Ramos (cell line): ENCODE data around the gene STK40.

ENCODE experiments used
- in situ Hi-C: fragments of 300-500 bp; cut with MboI; formaldehyde crosslinking; loops from one replicate; pipeline ENCODE4 v1.14.3; 2022; ENCODE audit warnings: low sequenced_read_pairs; ENCODE audit not compliant: unreplicated experiment

Gene STK40

DNA sequence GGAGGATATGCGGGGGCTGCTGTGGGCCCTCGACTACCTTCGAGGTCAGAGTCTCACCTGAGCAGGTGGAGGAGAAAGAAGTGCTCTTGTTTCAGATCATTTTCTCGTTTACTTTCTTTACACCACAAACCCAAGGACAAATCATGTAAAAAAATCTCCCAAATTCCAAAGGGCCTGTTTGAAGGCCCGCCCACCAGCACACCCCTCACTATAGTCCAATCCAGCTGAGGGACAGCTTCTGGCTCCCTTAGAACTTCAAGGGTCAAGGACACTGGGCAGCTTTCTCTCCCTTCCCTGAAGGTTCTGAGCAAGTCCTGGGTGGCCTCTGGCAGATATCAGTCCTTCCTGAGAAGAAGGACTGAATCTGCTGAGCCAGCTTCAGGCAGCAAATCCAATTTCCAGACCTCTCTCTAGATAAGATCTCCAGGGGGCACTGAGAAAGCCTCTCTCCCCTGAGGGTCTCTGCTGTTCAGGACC is 5.5 kb downstream of the STK40 start:
- in situ Hi-C loops = no loop called here

DNA sequence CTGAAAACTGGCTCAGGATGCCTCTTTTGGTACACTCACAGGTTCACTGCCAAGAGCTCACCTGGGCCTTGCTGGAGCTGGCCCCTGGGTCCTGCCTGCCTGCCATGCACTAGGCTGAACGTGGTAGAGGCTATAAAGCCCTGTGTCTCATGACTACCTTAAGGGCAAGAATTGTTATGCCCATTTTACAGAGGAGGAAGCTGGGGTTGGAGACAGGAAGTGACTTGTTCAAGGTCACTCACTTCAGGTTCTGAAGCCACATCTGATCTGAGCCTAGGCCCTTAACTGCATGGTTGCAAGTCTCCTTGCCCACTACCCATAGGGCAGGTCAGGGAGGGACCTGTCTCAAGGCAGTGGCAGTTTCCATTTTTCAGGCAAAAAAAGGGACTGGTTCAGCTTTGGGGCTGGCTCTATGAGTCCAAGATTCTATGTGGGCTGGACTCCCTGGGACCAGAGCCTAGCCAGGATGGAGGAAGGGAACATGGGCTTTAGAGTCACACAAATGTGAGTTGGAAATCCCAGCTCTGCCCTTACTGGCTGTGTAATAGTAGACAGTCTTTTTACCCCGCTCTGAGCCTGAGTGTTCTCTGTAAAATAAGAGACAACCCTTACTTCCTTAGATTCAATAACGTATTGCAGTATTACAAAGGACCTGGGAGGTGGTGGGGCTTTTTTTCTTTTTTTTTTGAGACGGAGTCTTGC is 7.8 kb downstream of the STK40 start:
- in situ Hi-C loops = no loop called here

DNA sequence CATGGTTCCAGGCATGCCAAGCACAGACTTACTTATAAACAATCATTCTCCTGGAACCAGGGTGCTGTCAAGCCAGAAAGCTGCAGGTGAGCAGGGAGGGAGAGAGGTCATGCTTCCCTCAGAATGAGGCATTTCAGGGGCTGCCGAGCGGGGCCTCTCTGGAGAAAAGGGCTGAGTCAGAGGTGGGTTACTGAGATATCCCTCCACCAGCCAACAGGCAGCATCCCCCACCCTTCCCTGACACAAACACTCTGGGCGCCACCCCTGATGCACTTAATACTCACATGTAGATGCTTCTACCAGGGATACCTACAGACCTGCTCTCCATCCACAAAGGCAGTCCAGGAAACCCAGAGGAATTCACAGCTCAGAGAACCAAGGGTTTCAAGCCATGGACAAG is 13.1 kb downstream of the STK40 start:
- in situ Hi-C loops = no loop called here

DNA sequence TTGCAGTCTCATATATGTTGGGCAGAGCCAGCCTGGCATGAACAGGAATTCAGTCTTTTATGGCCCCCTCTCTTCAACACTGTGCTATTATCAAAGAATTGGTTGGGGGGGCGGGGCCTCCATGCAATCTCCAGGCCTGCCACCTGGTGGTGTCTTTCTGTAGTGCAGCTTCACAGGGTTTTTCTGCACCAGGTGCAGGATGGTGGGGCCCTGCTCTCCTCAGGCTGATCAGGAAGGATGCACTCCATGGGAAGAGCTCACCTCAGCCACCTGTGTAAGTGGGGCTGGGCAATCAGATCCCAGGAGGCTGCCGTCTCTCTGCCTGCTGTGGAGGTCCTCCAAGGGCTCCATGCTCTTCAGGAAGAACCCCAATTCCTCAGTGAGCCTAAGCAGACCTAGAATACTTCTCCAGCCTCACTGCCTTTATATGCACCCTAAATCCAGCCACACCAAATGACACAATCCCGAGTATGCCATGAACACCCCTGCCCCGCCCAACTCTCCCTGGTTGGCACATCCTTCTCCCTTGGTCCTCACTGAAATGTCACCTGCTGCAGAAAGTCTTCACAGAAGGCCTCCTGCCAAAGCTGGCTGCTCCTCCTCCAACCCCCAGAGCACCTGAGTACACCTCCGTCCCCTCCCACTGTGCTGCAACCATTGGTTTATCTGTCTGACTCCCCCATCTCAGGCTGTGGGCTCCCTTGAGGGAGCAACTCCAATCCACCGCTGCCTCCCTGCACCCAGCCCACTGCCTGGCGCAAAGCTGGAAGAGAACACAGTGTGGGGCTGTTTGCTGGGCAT is 16.5 kb downstream of the STK40 start:
- in situ Hi-C loops = no loop called here

DNA sequence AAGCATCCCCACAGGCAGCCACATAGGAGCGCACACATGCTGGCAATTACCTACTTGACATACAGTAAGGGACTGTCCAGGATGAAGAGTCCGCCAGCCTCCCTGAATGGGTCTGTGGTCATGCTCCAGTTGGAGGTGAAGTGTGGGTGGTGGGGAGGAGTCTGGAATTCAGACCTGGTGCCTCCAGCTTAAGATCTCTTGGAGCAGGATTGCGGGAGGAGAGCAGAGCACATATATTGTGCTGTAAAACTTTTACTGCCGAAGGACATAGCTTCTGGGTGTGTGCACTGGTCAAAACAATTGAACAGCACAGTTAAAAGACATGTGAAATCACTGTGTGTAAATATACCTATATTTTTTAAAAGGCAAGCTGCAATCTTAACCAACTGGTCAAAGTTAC is 17.9 kb downstream of the STK40 start:
- in situ Hi-C loops = no loop called here

DNA sequence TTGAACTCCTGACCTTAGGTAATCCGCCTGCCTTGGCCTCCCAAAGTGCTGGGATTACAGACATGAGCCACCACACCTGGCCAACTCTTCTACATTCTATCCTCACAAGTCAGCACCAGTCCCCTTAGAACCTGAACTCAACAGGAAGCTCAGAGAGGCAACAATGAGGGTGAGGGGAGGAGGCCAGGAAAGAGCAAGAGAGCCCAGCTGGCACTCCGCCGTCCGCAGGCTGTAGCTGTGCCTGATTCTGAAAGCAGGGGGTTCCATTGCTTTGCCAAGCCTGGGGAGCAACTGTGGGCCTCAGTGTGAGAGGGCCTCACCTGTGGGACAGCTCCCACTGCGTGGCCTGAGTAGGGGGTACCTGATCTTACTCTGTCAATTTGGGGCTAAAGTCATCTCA is 18.7 kb downstream of the STK40 start:
- in situ Hi-C loops = no loop called here

DNA sequence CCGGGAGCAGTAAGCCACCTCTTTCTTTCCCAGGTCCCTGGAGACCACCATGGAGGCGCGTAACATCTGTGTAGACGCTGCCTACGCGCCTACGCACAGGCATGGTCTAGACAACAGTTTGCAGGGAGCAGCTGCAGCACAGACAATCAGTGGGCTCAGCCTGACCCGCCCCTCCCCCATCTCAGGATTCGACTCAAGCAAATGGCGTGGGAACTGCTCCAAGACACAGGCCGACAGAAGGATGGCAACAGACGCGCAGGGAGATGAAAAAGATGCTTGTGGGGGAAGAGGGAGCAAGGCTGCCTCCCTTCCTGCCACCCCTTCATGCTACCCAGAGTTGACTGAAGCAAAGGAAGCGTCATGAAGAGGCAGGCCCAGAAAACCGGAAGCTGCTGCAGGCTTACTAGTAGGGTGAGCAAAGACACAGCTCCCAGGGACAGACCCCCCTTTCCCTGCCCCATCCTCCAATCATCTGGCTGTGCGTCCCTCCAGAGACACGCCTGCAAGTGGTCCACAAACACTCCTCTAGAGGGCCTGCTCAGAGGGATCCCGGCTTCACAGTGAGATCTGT is 19.5 kb downstream of the STK40 start:
- in situ Hi-C loops = no loop called here

DNA sequence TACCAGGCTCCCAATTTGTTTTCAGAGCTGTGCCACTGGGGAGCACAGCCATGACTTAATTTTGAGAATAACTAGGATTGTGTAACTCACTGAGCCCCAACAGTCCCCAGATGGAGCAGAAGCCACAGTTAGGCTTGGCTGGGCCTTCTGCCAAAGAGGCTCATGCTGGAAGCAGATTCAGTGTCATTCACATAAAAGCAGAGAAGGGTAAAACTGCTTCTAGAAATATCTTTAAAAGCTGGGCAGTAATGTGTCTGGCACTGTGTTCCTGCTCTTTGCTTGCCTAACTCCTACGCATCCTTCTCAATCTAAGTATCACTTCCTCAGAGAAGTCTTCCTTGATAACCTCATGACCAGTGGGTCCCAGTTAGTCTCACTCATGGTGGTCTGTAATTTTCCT is 20.3 kb downstream of the STK40 start:
- in situ Hi-C loops = no loop called here

DNA sequence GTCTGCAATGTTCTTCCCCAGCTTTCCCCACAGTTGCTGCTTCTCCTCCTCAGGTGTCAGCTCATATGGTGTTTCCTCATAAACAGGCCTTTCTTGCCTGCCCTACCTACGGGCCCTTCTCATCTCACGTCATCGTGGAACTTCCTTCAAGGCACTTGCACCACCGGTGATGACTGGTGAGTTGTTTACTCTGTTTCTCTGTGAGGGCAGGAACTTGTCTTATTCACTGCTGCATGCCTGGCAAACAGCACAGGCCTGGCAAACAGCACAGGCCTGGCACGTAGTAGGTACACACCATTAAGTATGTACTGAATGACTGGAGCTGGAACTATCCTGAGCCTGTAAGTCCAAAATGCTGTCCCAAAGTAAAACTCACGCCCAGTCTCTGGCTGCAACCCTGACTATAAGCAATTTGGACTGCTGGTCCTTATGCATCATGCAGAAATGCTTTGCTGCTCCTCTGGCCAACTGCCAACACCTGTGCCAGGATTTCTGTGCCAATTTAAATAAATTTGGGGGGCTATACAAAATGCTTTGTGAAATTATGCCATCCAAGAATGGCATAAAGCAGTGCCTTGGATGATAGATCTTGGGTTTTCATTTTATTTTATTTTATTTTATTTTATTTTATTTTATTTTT is 25.7 kb downstream of the STK40 start:
- in situ Hi-C loops = no loop called here

DNA sequence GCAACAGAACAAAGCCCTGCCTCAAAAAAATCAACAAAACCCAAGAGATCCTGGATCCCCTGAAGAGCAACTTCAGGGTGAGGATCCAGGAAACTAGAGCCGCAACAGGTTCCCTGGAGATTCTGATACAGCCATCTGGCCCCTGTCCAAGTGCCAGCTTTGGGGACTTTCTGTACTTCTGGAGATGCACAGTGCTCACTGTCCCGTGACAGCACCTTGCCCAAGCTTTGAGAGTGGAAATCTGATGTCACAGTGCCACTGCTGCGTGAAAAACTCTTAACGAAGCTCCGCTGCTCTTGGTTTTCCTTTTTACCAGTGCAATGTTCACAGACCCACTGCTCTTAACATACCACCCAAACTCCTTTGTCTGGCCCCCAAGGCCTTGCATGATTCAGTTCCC is 26.3 kb downstream of the STK40 start:
- in situ Hi-C loops = no loop called here

DNA sequence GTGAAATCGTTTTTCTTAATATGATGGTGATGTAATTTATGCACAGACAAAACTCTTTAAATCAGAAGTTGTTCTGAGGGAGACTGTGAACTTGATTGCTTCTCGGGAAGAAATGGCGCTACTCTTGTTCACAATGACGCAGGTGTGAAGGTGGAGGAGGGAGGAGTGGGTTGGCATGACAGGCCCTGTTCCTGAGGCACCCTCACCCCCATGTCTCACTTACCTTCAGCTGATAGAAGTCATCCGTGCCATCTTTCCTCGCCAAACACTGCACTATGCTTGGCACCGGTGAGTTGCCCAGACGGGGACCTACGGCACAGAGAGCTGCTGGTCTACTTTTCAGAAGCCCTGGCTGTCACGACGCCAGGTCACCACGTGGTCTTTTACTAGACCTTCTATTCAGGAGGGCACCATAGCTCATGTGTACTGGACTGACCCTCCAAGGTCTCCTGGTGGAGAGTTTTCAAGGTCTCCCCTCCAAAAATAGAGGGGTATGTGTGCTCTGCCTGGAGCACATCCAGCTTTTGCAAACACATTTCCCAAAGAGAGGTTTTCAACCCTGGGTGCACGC is 27.1 kb downstream of the STK40 start:
- in situ Hi-C loops = no loop called here

DNA sequence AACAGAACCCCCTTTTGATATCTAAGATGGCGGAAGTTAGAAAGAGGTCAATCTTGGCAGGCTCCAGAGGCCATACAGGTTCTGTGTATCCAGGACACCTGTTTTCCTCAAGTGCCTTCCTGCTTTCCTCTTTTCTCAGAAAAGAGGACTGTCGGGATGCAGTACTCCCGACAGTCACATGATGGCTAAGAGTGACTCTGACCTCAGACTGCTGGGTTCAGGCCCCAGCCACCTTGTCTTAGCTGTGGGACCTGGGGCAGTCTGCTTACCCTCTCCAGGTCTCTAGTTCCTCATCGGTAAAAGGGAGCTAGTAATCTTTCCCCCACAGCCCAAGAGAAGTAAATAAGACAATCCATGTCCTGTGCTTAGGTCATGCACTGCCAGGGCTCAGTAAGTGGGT is 29.9 kb downstream of the STK40 start:
- in situ Hi-C loops = no loop called here

DNA sequence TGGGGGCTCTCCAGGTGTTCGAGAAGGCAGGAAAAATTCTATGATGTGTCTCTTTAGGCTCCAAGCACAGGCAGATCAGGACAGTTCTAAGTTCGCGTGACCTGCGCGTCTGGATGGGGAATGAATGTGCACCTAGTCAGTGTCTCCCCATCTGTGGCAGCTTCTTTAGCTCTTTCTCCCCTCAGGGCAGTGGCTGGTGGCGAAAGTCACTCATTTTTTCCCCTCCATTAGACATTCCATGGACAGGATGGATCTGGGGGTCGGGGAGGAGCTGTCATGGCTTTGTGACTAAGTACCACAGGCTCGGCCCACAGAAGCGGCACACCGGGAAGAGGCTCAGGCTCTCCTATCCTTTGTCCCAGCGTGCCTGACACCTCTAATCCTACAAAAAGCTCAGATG is 31.2 kb downstream of the STK40 start:
- in situ Hi-C loops = no loop called here

DNA sequence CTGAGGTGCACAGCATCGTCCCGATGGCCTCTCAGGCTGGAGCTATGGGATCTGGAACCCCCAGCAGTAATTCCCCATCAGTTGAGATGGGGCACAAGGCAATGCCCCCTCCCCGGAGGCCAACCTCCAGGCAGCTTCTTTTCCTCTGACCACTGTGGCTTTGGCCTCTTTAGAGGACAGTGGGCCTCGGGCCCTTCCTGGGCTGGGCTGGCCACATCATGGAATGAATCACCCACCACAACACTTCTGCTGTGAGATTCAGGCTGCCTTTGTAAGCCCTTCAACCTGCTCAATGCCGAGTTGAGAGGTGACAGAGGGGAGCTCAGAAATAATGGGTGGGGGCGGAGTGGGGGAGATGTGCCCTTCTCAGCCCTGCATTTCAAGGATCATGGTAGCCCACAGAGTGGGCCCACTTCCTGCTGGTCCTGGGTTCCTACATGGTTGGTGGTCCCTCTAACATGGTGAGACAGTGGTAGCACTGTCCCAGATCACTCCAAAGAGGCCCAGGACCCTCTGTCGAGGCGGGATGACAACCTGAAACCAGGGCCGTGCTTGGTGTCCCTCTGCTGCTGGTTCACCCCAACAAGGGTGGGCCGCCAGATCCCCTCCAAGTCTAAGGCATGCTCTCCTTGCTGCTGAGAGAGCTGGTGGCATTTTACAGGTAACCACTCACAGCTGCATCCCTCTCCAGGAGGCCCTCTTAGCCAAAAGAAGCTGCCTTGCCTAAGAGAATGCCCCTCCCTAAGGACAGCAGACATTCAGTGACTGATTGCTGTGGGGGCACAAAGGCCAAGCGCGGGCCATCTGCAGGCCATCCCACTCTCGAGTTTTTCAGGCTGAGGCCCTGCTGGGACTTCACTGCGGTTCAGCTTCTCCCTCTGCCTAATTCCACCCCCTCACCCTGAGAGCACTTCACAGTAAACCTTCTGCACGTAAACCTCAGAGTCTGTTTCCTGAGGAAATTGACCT is 32.5 kb downstream of the STK40 start:
- in situ Hi-C loops = no loop called here

DNA sequence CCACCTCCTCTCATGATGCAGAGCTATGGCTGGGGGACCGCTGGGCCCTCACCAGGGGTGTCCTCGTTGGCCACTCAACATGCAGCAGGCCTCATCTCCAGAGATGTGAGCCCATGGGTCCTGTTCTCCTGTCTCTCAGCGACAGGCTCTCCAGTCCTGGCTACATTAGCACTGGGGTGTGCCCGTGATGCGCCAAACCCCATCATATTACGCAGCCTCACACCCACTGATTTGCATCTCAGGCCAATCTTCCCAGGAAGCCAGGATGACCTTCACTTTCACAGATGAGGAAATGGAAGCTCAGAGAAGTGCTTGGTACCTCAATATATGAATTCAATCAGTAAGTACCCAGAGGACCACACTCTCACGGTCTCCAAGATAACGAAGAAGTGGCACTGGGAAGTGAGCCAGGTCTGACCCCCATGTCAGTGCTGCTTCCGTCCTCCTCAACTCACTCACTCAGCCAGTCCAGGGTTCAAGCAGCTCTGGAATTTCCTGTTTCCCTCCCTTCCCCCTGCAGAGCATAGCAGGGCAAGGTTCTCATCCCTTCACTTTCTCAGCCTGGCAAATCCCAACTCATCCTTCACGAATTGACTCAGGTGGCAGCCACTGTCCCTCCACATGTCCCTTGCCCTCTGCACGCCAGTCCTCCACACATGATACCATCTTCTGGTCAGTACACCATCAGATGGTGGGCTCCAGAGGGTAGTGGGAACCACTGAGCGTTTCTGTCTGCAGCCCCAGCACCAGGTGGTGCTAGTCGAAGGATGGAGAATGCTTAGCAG is 33.4 kb downstream of the STK40 start:
- in situ Hi-C loops = no loop called here

DNA sequence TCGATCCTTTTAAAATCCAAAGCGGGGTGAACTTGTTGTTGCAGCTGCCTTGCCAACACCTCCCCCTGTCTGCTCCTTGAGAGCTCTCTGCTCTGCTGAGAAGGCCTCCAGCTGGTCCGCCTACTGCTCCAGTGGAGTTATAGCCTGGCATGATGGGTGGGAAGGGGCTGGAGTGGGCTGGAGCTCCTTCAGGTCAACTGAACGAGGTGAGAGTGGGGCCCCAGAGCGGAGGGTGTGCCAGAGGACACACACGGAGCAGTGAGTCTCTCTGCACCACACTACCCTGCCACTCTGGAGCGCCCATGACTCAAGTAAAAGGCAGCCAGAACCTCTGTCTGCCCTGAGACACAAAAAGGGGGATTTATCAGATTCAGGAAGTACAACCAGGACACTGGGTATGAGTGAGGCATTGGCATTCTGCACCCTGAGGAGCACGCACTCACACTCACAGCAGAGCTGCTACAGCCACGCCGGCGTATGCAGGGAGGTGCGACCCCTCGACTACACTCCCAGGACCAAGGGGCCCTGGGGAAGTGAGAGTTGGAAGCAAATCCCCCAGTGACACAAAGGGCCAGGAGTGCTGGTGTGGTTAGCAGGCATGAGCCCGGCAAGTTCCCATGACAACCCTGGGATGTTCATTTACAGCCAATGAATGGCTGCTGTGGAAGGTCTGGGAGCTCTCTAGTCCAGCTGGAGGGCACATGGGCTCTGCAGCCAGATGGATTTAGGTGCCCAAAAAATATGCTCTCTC is 34.3 kb downstream of the STK40 start:
- in situ Hi-C loops = no loop called here

DNA sequence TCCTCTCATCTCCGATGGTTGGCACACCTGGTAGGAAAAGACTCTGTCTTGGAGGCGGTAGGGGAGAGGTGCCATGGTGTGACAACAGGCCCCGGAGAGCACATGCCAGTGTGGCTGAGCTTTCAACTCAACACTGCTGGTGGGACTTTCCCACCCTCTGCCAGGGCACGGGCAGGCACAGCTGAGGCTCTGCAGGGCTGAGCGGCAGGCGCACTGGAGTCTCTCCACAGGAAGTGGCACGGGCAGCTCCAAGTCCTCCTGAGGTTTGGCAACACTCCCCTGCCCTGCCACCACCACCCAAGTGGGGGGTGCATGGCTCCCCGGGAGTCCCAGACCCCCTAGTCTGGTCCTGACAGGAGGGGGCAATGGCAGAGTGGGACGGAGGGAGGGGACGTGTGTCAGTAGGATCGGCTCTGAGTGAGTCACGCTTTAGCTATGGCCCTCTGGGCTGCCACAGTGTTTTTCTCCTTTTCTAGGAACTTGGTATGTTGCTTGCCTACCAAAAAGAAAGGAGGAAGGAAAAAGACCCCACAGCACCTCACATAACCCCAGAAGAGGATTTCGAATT is 35.0 kb downstream of the STK40 start:
- in situ Hi-C loops = no loop called here

DNA sequence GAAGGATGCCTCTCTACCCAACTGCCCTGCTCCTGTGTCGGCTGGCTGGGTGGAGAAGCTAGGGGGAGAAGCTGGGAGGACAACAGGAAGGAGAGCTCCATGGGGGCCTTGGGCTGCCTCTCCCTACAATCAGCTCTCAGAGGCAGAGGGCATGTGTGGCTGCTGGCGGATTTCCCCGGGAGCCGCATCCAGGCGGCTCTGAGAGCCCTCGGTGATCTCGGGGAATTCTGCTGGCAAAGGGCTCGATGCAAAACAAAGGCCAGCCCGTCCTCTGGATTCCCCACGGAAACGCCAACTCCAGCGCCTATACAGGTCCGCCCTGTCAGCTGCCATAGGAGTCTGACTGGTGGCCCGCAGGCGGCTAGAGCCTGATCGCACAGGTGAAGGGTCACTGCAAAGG is 35.9 kb downstream of the STK40 start:
- in situ Hi-C loops = loop anchor here (5.0 kb wide), 1 partner anchor 67 kb away; no protein-coding TSS in a partner anchor
